Neural progenitor cell (in vitro differentiated cells): Measurements from ENCODE around the gene TTC9. TPM values are rescaled to one million over a fixed set of nuclear protein-coding genes. Genes with fewer than 3 reads are reported as not detected.

Experiments
- DNase-seq: peaks from one replicate; pipeline ENCODE4 v3.0.0-alpha.2; 2016; ENCODE audit warnings: low spot score
- H2AFZ ChIP-seq: fragments of 200-600 bp; sonication (generic); replicated peaks from 2 replicates; pipeline ENCODE4 v1.6.1; 2016; ENCODE audit warnings: antibody characterized with exemption
- H3F3A ChIP-seq: fragments of 200-600 bp; sonication (generic); 2 replicates; pipeline ENCODE4 v1.6.1; 2016; ENCODE audit warnings: antibody characterized with exemption, low read depth
- H3K27ac ChIP-seq: fragments of 200-600 bp; sonication (generic); 2 replicates; pipeline ENCODE4 v1.5.1; 2016; ENCODE audit warnings: mild to moderate bottlenecking
- H3K27me3 ChIP-seq: fragments of 200-600 bp; sonication (generic); 2 replicates; pipeline ENCODE4 v1.6.1; 2016; ENCODE audit warnings: mild to moderate bottlenecking, moderate library complexity
- H3K36me3 ChIP-seq: fragments of 200-600 bp; sonication (generic); 2 replicates; pipeline ENCODE4 v1.5.1; 2016
- H3K4me1 ChIP-seq: fragments of 200-600 bp; sonication (generic); 2 replicates; pipeline ENCODE4 v1.6.1; 2016; ENCODE audit warnings: mixed run types
- H3K4me2 ChIP-seq: fragments of 200-600 bp; sonication (generic); 2 replicates; pipeline ENCODE4 v1.6.1; 2016
- H3K4me3 ChIP-seq: fragments of 200-600 bp; sonication (generic); 2 replicates; pipeline ENCODE4 v1.5.1; 2016
- H3K79me2 ChIP-seq: fragments of 200-600 bp; sonication (generic); 2 replicates; pipeline ENCODE4 v1.6.1; 2016; ENCODE audit warnings: low read depth
- H3K9ac ChIP-seq: fragments of 200-600 bp; sonication (generic); 2 replicates; pipeline ENCODE4 v1.6.1; 2016
- H3K9me3 ChIP-seq: fragments of 200-600 bp; sonication (generic); 2 replicates; pipeline ENCODE4 v1.5.1; 2016; ENCODE audit warnings: low read depth
- H4K20me1 ChIP-seq: fragments of 200-600 bp; sonication (generic); 2 replicates; pipeline ENCODE4 v1.6.1; 2016; ENCODE audit warnings: low read depth
- H3K27ac Mint-ChIP-seq: 3 replicates; pipeline ENCODE4 v1.8.0; 2021; ENCODE audit warnings: mixed read lengths
- H3K27me3 Mint-ChIP-seq: 2 replicates; pipeline ENCODE4 v1.8.0; 2022; ENCODE audit warnings: low read depth, mild to moderate bottlenecking, inconsistent platforms, moderate library complexity, mixed read lengths; ENCODE audit not compliant: insufficient read depth
- H3K36me3 Mint-ChIP-seq: 3 replicates; pipeline ENCODE4 v1.8.0; 2021; ENCODE audit warnings: mixed read lengths
- H3K4me1 Mint-ChIP-seq: 3 replicates; pipeline ENCODE4 v1.8.0; 2021; ENCODE audit warnings: mixed read lengths
- H3K4me3 Mint-ChIP-seq: 3 replicates; pipeline ENCODE4 v1.8.0; 2021; ENCODE audit warnings: mild to moderate bottlenecking, moderate library complexity, mixed read lengths
- H3K9me3 Mint-ChIP-seq: 3 replicates; pipeline ENCODE4 v1.8.0; 2020; ENCODE audit warnings: mixed read lengths
- CTCF ChIP-seq: fragments of 200-600 bp; sonication (generic); IDR thresholded peaks from 2 replicates; pipeline ENCODE4 v1.5.1; 2017; ENCODE audit warnings: antibody characterized with exemption, mild to moderate bottlenecking
- EZH2 ChIP-seq: fragments of 200-600 bp; sonication (generic); IDR thresholded peaks from 2 replicates; pipeline ENCODE4 v1.6.1; 2017; ENCODE audit warnings: antibody characterized with exemption, mild to moderate bottlenecking, moderate library complexity
- EZH2phosphoT487 ChIP-seq: fragments of 200-600 bp; sonication (generic); IDR thresholded peaks from 2 replicates; pipeline ENCODE4 v1.6.1; 2017; ENCODE audit warnings: antibody characterized with exemption
- total RNA-seq: library from RNA; depleted of rRNA; stranded (reverse); fragments of >200 nt; gene quantifications from 2 replicates; pipeline ENCODE4 v1.2.3, GENCODE V29; 2015; ENCODE audit warnings: low replicate concordance

The TTC9 gene
- total RNA-seq, 1 donor from 2014 or later, result 3.5 TPM

GRCh38 chr14:70699646-70700045, 57.9 kb downstream of the TTC9 start:
- no peak overlapping the region for H3K27ac Mint-ChIP-seq
- H3K79me2 ChIP-seq, result no peaks in the 10 kb centered on the region
- DNase-seq, result no peak
- no peak overlapping the region for H3K4me3 Mint-ChIP-seq
- no peaks in the 10 kb centered on the region for H3K36me3 Mint-ChIP-seq
- TF ChIP-seq EZH2 (no peak), CTCF (no peak), EZH2phosphoT487 (no peak)
- H3K9me3 ChIP-seq, result no peaks in the 10 kb centered on the region
- no peaks in the 10 kb centered on the region for H4K20me1 ChIP-seq
- H3K4me3 ChIP-seq, result no peak overlapping the region
- no peak overlapping the region for H2AFZ ChIP-seq
- H3K27ac ChIP-seq, result no peak overlapping the region
- no peaks in the 10 kb centered on the region for H3K27me3 ChIP-seq
- H3K36me3 ChIP-seq, result no peaks in the 10 kb centered on the region
- H3K4me1 Mint-ChIP-seq, result no peaks in the 10 kb centered on the region
- H3F3A ChIP-seq, result no peaks in the 10 kb centered on the region
- no peak overlapping the region for H3K9ac ChIP-seq
- no peaks in the 10 kb centered on the region for H3K9me3 Mint-ChIP-seq
- no peak overlapping the region for H3K4me2 ChIP-seq
- peaks cover 4% of the 10 kb centered on the region for H3K27me3 Mint-ChIP-seq
- no peaks in the 10 kb centered on the region for H3K4me1 ChIP-seq

DNA sequence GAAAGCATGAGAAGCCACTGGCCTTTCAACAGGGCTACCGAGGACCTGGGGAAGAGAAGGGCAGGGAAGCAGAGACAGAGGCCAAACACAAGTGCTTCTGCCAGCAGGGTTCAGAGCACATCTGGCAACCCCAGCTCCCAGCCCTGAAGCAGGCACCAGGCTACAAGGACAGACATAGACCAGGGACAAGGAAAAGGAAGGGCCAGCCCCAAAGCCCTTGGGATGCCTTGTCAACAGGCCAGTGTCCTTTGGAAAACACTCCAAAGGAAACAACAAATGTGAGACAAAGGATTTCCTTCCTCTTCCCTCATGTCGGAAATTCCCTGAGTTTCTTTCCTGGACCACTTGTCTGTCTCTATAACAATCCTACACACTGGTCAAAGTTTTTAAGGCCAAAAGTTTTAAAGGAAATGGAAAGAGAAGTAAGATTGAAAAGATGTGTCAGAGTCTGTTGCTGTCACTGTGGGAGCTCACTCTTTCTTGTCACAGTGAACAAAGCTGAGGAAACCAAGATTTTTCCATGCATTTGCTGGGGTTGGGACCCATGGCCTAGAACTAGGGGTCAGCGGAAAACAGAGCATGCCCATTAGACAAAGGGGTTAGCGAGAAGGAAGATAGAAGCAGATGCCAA, 59.4 kb downstream of the TTC9 start:
- Histone ChIP-seq H3F3A (no peaks in the 10 kb centered on the region), H3K4me3 (no peak overlapping the region), H3K9ac (no peak overlapping the region), H3K9me3 (no peaks in the 10 kb centered on the region), H3K4me1 (no peaks in the 10 kb centered on the region), H3K27ac (no peak overlapping the region), H3K36me3 (no peaks in the 10 kb centered on the region), H2AFZ (peak overlapping the region; percentile 26), H4K20me1 (no peaks in the 10 kb centered on the region), H3K79me2 (no peaks in the 10 kb centered on the region), H3K27me3 (no peaks in the 10 kb centered on the region), H3K4me2 (no peak overlapping the region)
- Mint-ChIP-seq H3K36me3 (no peaks in the 10 kb centered on the region), H3K4me3 (no peak overlapping the region), H3K27me3 (peaks cover 6% of the 10 kb centered on the region), H3K9me3 (no peaks in the 10 kb centered on the region), H3K4me1 (no peaks in the 10 kb centered on the region), H3K27ac (no peak overlapping the region)
- TF ChIP-seq EZH2 (no peak), EZH2phosphoT487 (no peak), CTCF (no peak)
- DNase-seq, result no peak

- no peaks in the 10 kb centered on the region for H3K36me3 ChIP-seq
- H3K27me3 ChIP-seq, result no peaks in the 10 kb centered on the region
- Mint-ChIP-seq H3K36me3 (no peaks in the 10 kb centered on the region), H3K4me1 (peaks cover 3% of the 10 kb centered on the region), H3K27ac (no peak overlapping the region), H3K4me3 (no peak overlapping the region), H3K9me3 (no peaks in the 10 kb centered on the region), H3K27me3 (peaks cover 6% of the 10 kb centered on the region)
- H3K9ac ChIP-seq, result no peak overlapping the region
- H3K4me1 ChIP-seq, result no peaks in the 10 kb centered on the region
- H4K20me1 ChIP-seq, result no peaks in the 10 kb centered on the region
- TF ChIP-seq EZH2phosphoT487 (no peak), CTCF (no peak), EZH2 (no peak)
- H2AFZ ChIP-seq, result no peak overlapping the region
- no peak for DNase-seq
- H3K4me3 ChIP-seq, result no peak overlapping the region
- H3K79me2 ChIP-seq, result no peaks in the 10 kb centered on the region
- no peaks in the 10 kb centered on the region for H3K9me3 ChIP-seq
- H3F3A ChIP-seq, result no peaks in the 10 kb centered on the region
- H3K4me2 ChIP-seq, result no peak overlapping the region
- H3K27ac ChIP-seq, result no peak overlapping the region
Observed at GRCh38 chr14:70701610-70702009, 59.9 kb downstream of the TTC9 start.
